HG03135 (cell line): ENCODE data around the gene DAAM1.
A peak's percentile ranks its signal among the peaks of the same experiment; 100 is the strongest.

Source experiments
- ATAC-seq: cut with Tn5 transposase; IDR thresholded peaks from one replicate; pipeline ENCODE4 v1.9.1; 2021; ENCODE audit warnings: mild to moderate bottlenecking, moderate library complexity; ENCODE audit not compliant: unreplicated experiment

Gene DAAM1

GRCh38 chr14:59187118-59187517, 1.3 kb upstream of the DAAM1 start:
- ATAC-seq = no peak

DNA sequence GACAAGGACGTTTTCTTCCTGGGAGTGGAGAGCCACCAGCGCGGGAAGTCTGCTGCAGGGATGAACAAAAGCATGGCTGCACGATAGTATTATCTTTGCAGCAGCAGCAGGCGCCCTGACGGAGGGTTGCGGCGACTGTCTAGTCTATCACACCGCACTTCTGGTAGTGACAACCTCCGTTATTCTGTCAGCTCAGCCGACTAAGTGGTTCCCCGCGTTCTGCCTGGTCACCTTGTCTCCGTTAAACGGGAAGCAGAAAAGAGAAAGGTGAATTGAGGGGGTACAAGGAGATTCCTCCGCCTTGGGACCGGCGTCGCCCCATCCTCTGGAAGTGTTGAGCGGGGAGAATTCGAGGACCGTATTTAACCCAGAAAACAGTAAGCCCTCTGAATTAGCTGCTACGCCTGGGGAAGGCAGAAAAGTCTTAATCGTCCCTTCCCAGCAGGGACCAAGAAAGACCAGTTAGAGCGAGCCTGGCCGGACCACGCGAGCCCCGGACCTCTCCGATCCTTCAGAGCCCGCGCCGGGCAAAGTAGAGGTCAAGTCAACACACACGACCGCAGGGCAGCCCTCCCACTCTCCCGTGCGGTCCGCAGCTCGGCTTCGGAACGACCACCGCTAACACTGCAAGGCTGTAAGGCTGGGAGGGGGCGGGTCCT, 536 bp upstream of the DAAM1 start:
- ATAC-seq = peak; percentile 12

GRCh38 chr14:59189091-59189785, 771 bp downstream of the DAAM1 start:
- ATAC-seq = peak; percentile 21

DNA sequence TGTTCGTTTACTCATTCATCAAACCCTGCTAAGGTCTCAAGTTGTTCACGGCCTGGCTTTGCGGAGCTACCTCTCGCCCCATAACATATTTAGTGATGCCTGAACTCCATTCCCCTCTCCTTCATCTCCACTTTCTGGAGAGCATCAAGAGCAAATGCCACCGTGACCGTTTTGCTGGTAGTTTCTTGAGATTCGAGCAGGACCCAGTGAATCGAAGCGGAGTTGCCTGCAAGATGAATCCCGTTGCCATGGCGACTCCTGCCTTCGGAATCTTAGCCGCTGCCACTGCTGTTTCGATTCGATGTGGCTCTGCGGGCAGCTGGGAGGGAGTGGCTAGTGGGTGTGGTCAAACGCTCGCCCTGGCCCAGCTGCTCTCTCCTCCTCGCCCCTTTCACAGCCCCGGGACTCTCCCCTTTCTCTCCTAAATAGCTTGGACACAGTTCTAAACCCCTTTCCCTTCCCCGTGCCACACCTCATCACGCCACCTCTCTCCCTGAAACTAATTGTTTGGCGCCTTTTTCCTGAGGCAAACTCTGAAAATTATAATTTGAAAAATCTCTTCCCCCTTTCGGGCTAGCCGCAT, 1.4 kb downstream of the DAAM1 start:
- ATAC-seq = peak; percentile 52

DNA sequence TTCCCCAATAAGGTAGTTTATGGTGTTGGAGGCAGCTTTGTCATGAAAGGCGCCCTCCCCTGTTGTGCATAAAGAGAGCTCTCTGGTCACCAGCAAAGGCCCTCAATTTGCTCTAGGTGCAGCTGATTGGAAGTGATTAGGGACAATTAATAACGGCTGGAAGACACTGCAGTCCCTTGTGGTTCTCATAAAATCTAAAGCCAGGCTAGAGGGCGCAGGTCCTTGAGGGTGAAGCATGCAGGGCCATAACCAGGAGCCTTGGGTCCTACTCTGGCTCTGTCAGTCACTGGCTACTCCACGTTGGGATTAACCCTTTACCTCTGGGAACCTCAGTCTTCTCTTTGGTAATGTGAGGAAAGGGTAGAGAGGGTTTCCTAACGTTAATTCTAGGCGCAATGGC, 1.9 kb downstream of the DAAM1 start:
- peak; percentile 7 for ATAC-seq

DNA sequence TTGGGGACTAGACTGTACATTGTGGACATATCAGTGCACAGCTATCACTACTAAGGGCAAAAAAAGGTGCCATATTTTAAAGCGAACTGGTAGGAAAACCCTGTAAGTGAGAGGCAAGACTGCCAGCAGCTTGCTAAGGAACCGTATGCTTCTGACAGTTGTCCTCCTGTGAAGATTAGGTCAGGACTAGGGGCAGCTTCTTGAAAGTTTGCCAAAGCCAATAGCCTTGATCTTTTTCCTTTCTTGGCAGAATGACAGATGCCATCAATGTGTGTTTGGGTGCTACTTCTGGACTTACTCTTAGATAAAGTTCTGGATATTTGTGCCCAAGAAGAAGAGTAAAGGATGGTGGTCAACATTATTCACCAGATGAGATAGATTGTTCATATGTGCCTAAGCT, 7.4 kb downstream of the DAAM1 start:
- ATAC-seq = no peak

DNA sequence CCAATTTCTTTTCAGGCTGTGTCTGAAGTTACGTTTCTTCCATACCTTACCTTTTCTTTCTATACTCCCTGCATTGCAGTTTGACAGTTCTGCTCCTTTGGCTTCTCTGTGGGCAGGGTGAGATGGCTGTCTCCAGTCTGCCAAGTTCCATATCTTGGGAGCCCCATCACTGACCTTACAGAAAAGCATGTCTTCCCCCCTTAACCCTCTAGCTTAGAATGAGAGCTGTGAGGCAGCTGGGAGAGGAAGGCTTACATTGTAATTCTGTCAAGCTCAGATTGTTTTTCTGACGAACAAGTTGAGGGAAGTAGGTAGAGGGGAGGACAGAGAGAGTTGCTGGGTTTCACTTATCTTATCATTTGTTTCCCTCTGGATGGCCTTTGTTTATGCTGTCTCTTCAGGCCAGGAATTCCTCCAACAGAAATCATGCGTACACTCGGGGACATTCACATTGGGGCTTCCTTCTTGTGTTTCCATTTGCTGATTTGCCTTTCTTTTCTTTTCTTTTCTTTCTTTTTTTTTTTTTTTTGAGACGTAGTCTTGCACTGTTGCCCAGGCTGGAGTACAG, 9.3 kb downstream of the DAAM1 start:
- ATAC-seq = no peak

DNA sequence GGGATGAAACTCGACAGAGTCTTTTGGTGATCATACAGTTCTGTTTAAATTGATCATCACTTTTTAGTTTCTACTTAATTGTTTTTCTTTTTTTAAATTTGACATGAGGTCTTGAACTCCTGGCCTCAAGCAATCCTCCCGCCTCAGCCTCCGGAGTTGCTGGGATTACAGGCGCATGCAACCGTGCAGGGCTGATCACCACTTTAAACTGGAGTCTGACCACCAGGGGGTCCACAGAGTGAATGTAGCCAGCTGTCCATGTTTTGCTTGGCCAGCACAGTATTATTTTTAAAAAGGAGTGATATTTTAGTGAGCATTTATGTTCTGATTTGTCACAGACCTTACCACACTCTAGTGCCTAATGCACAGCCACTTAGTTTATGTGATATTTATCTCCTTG, 10.7 kb downstream of the DAAM1 start:
- ATAC-seq = no peak

- ATAC-seq = no peak
Measured at GRCh38 chr14:59199614-59200013, 11.1 kb downstream of the DAAM1 start.

DNA sequence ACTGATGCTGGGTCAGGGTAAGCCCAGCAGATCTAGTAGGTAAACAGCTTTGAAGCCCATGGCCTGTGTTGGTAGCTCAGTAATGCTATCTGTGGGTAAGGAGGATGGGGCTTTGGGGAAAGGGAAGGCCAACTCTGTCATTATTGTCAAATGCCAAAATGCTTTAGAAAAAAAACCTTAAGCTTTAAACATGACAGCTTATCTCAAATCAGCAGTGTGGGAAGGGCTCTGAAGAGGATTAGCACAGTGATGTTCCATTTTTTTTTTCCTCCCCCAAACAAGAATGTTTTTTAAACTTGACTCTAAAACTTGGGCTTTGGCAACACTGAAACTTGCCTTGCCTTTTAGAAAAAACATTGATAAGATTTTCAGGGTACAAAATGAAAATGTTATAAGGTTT, 11.7 kb downstream of the DAAM1 start:
- ATAC-seq = no peak

GRCh38 chr14:59202031-59202430, 13.6 kb downstream of the DAAM1 start:
- ATAC-seq = no peak

- ATAC-seq = no peak
Measured at GRCh38 chr14:59204305-59204704, 15.8 kb downstream of the DAAM1 start.

- ATAC-seq = no peak
Measured at GRCh38 chr14:59206892-59207291, 18.4 kb downstream of the DAAM1 start.

DNA sequence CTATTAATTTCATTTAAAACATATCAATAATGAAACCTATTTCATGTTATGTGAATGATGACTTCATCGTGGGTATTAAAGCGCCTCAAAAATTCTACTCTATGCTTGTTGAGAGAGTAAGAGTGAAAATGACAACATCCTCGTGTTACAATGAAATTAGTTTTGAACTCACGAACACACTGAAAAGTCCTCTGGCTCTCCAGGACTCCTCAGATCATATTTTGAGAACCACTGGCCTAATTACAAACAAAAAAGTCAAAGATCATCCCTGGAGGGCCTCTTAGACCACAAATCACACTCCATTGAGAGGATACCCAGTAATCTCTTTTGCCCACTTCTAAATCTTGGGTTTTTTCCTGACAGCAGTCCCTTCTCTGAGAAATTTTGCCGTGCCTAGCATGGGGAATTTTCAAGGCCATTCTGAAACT, 19.1 kb downstream of the DAAM1 start:
- no peak for ATAC-seq

DNA sequence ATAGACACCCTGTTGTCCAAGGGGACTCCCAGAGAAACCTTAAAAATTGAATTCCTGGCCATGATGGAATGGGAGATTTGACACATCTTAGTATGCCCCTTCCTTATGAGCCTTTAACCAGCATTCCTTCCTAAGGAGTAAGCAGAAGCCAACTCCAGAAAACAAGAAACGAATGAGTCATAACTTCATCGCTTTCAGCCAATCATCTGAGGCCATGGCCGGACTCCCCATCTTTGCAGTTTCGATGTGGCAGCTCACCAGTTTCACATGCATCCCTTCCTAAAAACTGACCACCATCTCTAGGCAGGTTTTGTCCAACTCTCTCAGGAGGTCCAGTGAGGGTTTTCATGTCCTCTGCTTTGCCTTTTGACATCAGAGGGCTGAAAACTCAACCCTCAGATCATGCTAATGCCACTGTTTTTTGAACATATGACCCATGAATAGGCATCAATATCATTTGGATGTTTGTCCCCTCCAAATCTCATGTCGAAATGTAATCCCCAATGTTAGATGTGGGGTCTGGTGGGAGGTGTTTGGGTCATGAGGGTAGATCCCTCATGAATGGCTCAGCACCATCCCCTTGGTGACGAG, 19.9 kb downstream of the DAAM1 start:
- ATAC-seq = no peak

- ATAC-seq = no peak
Measured at GRCh38 chr14:59208954-59209353, 20.5 kb downstream of the DAAM1 start.

DNA sequence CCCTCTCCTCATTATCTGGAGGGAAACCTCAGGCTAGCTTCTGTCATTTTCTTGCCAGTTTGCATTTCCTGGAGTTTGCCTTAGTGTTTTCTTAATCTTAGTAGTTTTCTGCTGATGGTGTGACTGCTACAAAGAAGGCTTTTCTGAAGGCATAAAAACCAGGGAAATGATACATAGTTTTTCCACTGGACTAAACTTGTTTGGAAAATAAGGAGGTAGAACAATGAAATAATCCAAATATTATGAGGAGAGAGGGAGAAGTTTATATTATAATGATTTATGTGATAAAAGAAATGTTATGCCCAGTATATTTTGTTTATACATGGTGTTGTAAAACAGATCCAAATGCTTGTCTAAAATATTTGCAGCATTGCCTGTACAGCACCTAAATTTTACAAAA, 22.2 kb downstream of the DAAM1 start:
- no peak for ATAC-seq

DNA sequence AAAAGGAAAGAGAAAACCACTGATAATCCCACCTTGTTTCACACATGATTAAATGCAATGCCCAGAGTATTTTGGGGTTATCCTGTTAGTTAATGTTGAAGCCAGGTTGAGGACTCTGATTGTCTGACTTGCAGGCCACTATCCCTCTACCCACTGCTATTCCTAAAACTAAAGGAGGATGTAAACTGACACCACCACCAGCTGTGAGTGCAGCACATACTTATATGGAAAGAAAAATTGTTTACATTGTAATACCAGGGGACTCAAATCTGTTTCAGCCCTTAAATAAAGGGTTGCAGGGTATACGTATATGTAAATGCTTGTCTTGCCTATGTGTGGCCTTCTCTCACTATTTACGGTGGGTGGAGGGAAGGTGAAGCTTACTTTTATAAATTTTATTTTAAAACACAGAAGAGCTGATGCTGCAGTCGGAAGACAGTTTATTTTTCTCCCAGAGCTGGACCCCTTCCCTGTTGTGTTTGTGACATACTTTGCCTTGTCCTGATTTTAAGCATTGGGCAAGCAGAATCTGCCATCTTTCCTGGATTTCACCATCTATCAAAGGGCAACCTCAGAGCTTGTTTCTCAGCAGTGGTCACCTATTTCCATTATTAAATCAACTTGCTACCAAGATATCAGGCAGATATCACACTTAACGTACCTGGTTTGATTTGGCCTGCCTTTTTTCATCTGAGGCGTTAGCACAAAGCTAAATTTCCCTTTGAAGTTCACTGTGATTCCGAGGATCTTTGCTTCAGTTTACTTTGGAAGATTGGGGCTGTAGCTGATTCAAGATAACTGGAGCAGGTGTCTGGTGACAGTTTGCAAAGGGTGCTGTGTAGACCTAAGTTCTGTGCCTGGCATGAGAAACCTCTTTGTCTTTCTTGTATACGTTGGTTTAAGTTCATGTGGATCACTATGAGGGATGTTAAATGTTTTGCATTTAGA, 25.2 kb downstream of the DAAM1 start:
- no peak for ATAC-seq

- ATAC-seq = no peak
Measured at GRCh38 chr14:59214702-59215302, 26.3 kb downstream of the DAAM1 start.

GRCh38 chr14:59215322-59215721, 26.9 kb downstream of the DAAM1 start:
- ATAC-seq = no peak
